Stimulated activated effector memory CD8-positive, alpha-beta T cell treated with anti-CD3 and anti-CD28 coated beads, Interleukin-12 subunit alpha, Interleukin-12 subunit beta, amount 100 ng/mL, for 72 hours (primary cell): ENCODE results near the gene APLNR.
"Not testable (repeated sequence)": the region's sequence is repeated elsewhere in the genome, so short reads cannot be mapped to it uniquely, and the experiment has no call there.

ENCODE experiments used
- ATAC-seq: fragments of 150-1000 bp; cut with Tn5 transposase; 2 replicates; pipeline ENCODE4 v1.10.0; 2021
- DNase-seq, 2 donors: peaks; one replicate each; pipeline ENCODE4 v3.0.0; 2021 to 2022; ENCODE audit warnings: low spot score in 2 of 2
- H3K27ac Mint-ChIP-seq: one replicate; pipeline ENCODE4 v1.8.0; 2022; ENCODE audit warnings: mild to moderate bottlenecking, mixed read lengths
- H3K36me3 Mint-ChIP-seq: one replicate; pipeline ENCODE4 v1.8.0; 2022; ENCODE audit warnings: mild to moderate bottlenecking, mixed read lengths
- H3K4me1 Mint-ChIP-seq: one replicate; pipeline ENCODE4 v1.8.0; 2022; ENCODE audit warnings: mixed read lengths
- H3K4me3 Mint-ChIP-seq: one replicate; pipeline ENCODE4 v1.8.0; 2022; ENCODE audit warnings: mild to moderate bottlenecking, mixed read lengths
- H3K9me3 Mint-ChIP-seq: one replicate; pipeline ENCODE4 v1.8.0; 2022; ENCODE audit warnings: mixed read lengths

Gene APLNR

DNA sequence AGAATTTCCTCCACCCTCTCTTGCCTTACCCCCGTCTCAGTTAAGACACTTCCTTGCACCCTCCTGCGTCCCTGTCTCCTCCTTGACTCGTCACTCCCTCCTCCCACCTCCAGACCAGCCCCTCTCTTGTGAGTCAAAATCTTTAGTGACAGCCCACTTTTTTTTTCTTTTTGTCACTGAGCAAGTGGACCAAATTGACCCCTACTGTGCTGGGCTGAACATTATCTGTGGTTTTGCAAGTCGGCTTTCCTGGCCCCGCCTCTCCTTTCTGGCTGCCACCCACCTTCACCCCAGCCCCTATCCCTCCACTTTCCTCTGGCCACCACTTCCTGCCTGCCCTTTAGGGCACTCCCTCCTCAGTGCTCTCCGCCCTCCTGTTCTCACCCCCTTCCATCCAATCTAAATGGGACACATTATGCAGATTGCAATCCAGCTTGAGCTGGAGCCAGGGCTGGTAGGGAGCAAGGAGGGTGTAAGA lies at the start of gene APLNR:
Gene APLNR, minus strand, starts transcription at position 47 of the 478 bp plus-strand sequence. CDS start 246 bp downstream, outside the sequence.
- ATAC-seq (no peak), DNase-seq (no peak)
- Mint-ChIP-seq H3K9me3 (no peaks in the 10 kb centered on the region), H3K4me3 (no peak within 1 kb of the TSS), H3K27ac (no peak within 1 kb of the TSS), H3K4me1 (peaks cover 12% of the 10 kb centered on the region), H3K36me3 (no peaks in the 10 kb centered on the region)

- ATAC-seq (no peak), DNase-seq (no peak)
- Mint-ChIP-seq H3K36me3 (no peaks in the 10 kb centered on the region), H3K4me3 (no peak overlapping the region), H3K27ac (no peak overlapping the region), H3K9me3 (no peaks in the 10 kb centered on the region), H3K4me1 (no peaks in the 10 kb centered on the region)
Measured at GRCh38 chr11:57283231-57283990, 46.4 kb upstream of the APLNR start.

- not testable (repeated sequence) for H3K27ac Mint-ChIP-seq, H3K9me3 Mint-ChIP-seq, H3K4me3 Mint-ChIP-seq, DNase-seq, H3K36me3 Mint-ChIP-seq, ATAC-seq, H3K4me1 Mint-ChIP-seq
Measured at GRCh38 chr11:57281546-57281945, 44.5 kb upstream of the APLNR start.

- H3K9me3 Mint-ChIP-seq, result peaks cover 2% of the 10 kb centered on the region
- H3K4me1 Mint-ChIP-seq, result peaks cover 6% of the 10 kb centered on the region
- H3K36me3 Mint-ChIP-seq, result no peaks in the 10 kb centered on the region
- no peak overlapping the region for H3K27ac Mint-ChIP-seq
- H3K4me3 Mint-ChIP-seq, result no peak overlapping the region
- no peak for DNase-seq
- no peak for ATAC-seq
Measured at GRCh38 chr11:57279116-57279515, 42.1 kb upstream of the APLNR start.

DNA sequence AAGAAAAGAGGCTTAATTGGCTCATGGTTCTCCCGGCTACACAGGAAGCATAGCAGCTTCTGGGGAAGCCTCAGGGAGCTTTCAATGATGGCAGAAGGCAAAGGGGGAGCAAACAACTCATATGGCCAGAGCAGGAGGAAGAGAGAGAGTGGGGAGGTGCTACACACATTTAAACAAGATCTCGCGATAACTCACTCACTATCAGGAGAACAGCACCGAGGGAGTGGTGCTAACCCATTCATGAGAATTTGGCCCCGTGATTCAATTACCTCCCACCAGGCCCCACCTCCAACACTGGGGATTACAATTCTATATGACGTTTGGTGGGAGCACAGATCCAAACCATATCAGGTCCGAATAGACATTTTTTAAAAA lies 41.7 kb upstream of the APLNR start:
- DNase-seq (no peak), ATAC-seq (no peak)
- peaks cover 6% of the 10 kb centered on the region for H3K4me1 Mint-ChIP-seq
- H3K27ac Mint-ChIP-seq, result no peak overlapping the region
- H3K9me3 Mint-ChIP-seq, result peaks cover 4% of the 10 kb centered on the region
- H3K4me3 Mint-ChIP-seq, result no peak overlapping the region
- H3K36me3 Mint-ChIP-seq, result no peaks in the 10 kb centered on the region

DNA sequence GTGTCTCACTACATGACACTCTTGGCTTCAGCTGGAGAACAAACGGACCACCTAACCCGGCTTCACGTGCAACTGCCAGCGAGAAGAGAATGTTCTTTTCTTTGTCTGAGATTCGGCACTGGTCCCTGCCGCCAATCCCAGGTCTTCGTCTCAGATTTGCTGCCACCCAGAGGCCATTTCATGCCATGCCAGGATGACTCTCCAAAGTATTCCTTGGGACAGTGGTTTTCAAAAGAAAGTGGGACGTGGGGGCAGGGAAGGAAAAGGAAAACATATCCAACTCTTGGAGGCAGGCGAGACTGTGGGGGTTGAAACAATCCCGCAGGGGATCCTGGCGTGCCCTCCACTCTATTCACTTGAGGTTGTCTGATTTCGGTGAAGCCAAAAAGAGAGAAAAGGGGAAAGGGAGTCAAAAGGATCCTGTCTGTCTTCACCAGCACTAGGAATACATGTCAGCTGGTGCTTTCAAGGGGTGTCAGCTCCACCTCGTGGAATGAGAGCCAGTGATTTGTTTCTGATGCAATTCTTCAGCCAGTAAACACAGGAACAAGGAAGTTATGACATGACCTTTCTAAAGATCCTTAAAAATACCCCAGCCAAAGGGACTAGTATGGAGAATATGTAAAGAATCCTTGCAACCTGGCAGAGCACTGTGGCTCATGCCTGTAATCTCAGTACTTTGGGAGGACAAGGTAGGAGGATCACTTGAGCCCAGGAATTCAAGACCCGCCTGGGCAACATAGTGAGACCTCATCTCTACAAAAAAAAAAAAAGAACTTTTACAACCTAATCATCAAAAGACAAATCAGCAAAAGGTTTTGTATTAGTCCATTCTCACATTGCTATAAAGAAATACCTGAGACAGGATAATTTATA lies 41.0 kb upstream of the APLNR start:
- H3K4me1 Mint-ChIP-seq, result peaks cover 6% of the 10 kb centered on the region
- H3K4me3 Mint-ChIP-seq, result no peak overlapping the region
- H3K27ac Mint-ChIP-seq, result no peak overlapping the region
- peak; percentile 46 for ATAC-seq
- DNase-seq, result peak; percentile 4 to 55
- H3K36me3 Mint-ChIP-seq, result no peaks in the 10 kb centered on the region
- H3K9me3 Mint-ChIP-seq, result peaks cover 7% of the 10 kb centered on the region

DNA sequence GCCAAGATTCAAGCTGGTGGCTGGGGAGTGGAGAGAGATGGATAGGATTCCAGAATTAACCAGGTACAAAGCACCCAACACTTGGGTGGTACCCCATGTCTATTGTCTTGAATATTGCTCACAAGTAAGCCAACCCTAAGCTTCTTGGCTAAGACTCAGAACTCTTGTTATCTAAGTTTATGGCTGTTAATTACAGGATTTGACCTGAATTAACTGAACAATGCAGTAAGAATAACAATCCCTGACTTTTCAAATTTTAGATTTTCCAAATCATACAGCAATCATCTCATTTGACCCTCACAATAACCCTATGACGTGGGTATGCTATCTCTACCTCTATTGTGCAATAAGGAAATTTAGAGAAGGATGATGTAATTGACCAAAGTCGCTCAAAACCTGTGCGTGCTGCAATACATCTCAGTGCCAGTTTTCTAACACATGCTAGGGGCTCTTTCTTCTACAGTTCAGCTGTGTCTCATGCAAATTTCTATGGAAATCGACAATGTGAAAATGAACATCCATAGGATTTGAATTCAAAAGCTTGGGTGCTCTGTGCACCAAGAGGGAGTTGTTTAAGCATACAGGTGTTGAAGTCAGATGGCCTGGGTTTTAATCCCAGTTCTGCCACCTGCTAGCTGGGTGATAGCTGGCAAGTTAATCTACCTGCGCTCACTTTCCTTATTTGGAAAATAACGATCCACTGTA lies 40.1 kb upstream of the APLNR start:
- ATAC-seq, result no peak
- Mint-ChIP-seq H3K36me3 (no peaks in the 10 kb centered on the region), H3K4me1 (peaks cover 6% of the 10 kb centered on the region), H3K9me3 (peaks cover 7% of the 10 kb centered on the region), H3K27ac (no peak overlapping the region), H3K4me3 (no peak overlapping the region)
- no peak for DNase-seq

DNA sequence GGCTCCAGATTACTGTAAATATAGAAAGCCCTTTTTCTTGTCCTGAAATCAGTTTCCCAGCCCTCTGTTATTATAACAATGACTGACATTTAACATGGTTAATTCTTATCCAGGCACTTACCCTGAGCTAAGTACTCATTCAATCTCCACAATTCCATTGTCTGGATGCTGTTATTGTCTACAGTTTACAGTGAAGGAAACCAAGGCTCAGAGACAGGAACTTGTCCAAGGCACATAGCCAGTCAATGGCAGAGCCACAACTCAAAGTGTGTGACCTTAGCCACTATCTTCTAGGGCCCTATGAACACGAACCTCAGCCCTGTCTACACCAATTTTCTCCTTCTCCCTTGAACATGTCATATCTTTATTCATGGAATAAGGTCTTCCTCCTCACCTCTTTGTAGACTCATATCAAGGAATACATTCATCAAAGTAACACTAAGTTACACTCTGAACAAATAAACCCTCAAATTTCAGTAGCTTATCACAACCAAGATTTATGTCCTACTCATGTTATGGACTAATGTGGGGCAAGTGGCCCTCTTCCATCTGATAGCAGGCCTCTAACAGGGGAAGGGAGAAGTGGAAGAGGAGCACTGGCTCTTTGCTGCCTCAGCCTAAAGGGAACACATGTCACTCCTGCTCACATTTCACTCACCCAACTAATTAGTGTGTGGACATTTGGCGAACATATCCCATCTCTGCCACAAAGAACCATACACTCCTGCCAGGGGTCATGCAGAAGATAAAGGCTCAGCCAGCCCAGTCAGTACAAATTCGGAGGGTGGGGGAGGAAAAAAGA lies 39.3 kb upstream of the APLNR start:
- ATAC-seq (no peak), DNase-seq (no peak)
- peaks cover 7% of the 10 kb centered on the region for H3K9me3 Mint-ChIP-seq
- H3K27ac Mint-ChIP-seq, result no peak overlapping the region
- H3K4me3 Mint-ChIP-seq, result no peak overlapping the region
- H3K36me3 Mint-ChIP-seq, result no peaks in the 10 kb centered on the region
- peaks cover 6% of the 10 kb centered on the region for H3K4me1 Mint-ChIP-seq

DNA sequence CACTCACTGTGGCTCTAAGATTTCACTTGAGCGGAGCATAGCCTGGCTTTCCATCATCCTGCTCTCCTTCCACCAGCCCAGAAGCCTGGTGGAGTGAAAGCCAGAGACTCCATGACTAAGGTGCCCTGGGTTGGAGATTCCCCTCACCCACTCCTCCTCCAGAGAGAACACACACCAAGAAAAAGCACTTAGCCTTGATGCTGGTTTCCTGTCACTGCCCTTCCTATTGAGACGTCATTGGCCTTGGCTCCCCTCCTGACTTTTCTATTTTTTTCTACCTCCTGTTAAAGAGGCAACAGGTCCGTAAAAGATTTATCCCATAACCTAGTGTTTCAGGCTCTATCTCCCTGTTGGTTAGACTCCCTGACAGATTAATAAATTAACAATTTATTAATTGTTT lies 38.5 kb upstream of the APLNR start:
- no peak overlapping the region for H3K4me3 Mint-ChIP-seq
- ATAC-seq, result no peak
- DNase-seq, result no peak

DNA sequence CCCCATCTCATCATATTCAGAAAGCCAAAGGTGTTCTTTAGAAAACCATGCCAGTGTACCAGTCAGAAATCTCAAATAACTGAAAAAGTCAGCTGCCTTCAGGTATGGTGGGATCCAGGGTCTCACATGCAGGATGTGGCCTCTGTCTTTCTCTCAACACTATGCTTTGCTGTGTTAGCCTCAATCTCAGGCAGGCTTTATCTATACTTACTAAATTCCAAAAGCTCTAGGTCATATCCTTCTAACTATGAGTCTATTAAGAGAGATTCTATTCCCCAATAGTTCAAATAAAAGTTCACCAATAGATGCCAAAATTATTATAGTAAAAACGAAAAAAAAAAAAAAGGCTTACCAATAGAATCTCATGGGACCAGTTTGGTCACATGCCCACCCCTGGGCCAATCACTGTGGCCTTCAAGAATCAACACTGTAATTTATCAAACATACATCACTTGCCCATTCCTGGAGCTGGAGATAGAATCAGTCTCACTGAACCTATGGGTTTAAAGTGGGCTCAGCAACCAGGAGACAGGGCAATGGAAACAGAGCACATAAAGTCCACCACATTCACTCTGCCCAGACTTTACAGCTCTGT lies 38.0 kb upstream of the APLNR start:
- no peak for DNase-seq
- Mint-ChIP-seq H3K4me3 (no peak overlapping the region), H3K9me3 (peaks cover 7% of the 10 kb centered on the region), H3K27ac (no peak overlapping the region), H3K4me1 (peaks cover 6% of the 10 kb centered on the region), H3K36me3 (no peaks in the 10 kb centered on the region)
- no peak for ATAC-seq

More for the DNA sequence above, 38.5 kb upstream of the APLNR start:
- H3K27ac Mint-ChIP-seq, result no peak overlapping the region
- peaks cover 7% of the 10 kb centered on the region for H3K9me3 Mint-ChIP-seq
- H3K4me1 Mint-ChIP-seq, result peaks cover 6% of the 10 kb centered on the region
- no peaks in the 10 kb centered on the region for H3K36me3 Mint-ChIP-seq

DNA sequence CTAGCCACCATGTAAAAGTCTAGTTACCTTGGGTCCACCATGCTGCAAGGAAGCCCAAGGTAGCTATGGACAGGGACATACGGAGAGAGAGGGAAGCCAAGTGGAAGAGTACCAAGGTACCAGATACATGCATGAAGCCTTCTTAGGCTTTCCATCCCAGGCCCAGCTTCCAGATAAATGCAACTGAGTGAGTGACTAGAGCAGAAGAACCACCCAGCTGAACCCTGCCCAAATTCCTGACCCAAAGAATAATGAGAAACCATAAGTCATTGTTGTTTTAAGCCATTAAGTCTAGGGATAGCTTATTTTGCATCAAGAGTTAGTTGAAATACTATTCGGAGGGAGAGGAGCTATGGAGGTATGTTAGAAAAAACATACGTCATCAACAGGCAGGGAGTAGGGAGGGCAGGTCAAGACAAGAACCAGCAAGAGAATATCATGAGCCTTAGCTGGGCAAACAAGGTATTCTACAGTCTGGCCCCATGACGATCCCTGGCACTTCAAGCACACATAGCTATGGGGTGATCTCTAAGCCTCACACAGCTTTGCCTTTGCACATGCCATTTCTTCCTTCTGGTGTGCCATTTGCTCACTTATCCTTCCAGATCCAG lies 36.5 kb upstream of the APLNR start:
- Mint-ChIP-seq H3K9me3 (peaks cover 7% of the 10 kb centered on the region), H3K4me3 (no peak overlapping the region), H3K36me3 (no peaks in the 10 kb centered on the region), H3K27ac (no peak overlapping the region), H3K4me1 (peaks cover 6% of the 10 kb centered on the region)
- ATAC-seq (no peak), DNase-seq (no peak)

GRCh38 chr11:57269571-57270021 lies 32.5 kb upstream of the APLNR start:
- Mint-ChIP-seq H3K9me3 (peaks cover 7% of the 10 kb centered on the region), H3K36me3 (no peaks in the 10 kb centered on the region), H3K27ac (no peak overlapping the region), H3K4me1 (no peaks in the 10 kb centered on the region), H3K4me3 (no peak overlapping the region)
- DNase-seq (no peak), ATAC-seq (no peak)

DNA sequence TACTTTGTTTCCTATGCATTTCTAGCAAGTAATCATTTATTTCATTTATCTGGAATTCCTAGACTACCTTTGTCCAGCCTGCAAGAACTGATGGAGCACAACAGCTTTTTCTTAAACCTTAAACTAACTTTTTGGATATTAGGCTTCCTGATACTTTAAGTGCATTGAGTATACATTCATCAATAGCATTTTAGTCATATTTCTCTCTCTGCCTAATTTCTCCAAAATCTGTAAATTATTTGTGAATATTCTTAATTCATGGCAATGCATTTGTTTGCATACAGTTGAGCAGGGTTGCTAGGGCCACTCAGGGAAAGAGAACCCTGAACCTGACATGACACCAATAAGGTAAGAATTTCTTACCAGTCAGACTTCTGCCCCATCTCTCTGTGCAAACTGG lies 29.1 kb upstream of the APLNR start:
- no peak for ATAC-seq
- Mint-ChIP-seq H3K4me3 (no peak overlapping the region), H3K4me1 (no peaks in the 10 kb centered on the region), H3K27ac (no peak overlapping the region), H3K36me3 (no peaks in the 10 kb centered on the region), H3K9me3 (no peaks in the 10 kb centered on the region)
- no peak for DNase-seq

DNA sequence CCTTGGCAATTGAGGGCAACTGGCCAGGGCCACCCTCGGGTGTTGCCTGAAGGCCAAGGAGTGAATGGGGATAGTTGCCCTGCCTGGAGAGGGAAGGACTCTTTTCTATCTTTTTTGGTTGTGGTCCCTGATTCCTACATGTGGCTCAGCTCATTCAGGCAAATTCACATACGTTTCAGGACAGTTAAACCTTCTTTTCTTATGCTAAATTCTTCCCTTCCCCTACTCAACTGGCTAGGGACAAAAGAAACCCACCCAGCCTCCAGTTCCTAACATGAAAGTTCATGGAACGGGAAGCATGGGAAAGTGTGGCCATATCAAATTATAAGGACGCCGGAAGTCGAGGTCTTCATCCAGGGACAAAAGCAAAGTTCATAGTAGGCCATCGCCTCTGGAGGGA lies 26.3 kb upstream of the APLNR start:
- DNase-seq (no peak), ATAC-seq (no peak)
- no peak overlapping the region for H3K4me3 Mint-ChIP-seq
- H3K9me3 Mint-ChIP-seq, result no peaks in the 10 kb centered on the region
- H3K27ac Mint-ChIP-seq, result no peak overlapping the region
- no peaks in the 10 kb centered on the region for H3K4me1 Mint-ChIP-seq
- no peaks in the 10 kb centered on the region for H3K36me3 Mint-ChIP-seq
